ENCODE measurements around the gene CEP63. TPM values are rescaled to one million over a fixed set of nuclear protein-coding genes. Genes with fewer than 3 reads are reported as not detected.

The CEP63 gene
- total RNA-seq, 1 donor = 10.2 TPM

Other genes starting within 250 kb of the CEP63 start
- gene RYK, start 235.2 kb upstream of the CEP63 start, total RNA-seq = 107 TPM
- gene AMOTL2, start 111.6 kb upstream of the CEP63 start, total RNA-seq = 0.10 TPM
- gene ANAPC13, start 72 bp upstream of the CEP63 start, total RNA-seq = 29.6 TPM
- gene KY, start 165.0 kb downstream of the CEP63 start, total RNA-seq = under 0.01 TPM